AG10803 (cell line): ENCODE data around the gene ITGA11.

Experiments
- DNase-seq: peaks from one replicate; pipeline ENCODE4 v3.0.0; 2010; ENCODE audit warnings: low read depth
- H3K4me3 ChIP-seq: 2 replicates; pipeline ENCODE4 v1.5.1; 2011; ENCODE audit warnings: mild to moderate bottlenecking, low read length, control low read depth
- TF ChIP-seq, protein P1 (sequence below): conservative IDR thresholded peaks from 2 replicates; pipeline ENCODE4 v1.5.1; 2011; ENCODE audit warnings: mild to moderate bottlenecking, low read length, control low read depth, inconsistent platforms

The ITGA11 gene

DNA sequence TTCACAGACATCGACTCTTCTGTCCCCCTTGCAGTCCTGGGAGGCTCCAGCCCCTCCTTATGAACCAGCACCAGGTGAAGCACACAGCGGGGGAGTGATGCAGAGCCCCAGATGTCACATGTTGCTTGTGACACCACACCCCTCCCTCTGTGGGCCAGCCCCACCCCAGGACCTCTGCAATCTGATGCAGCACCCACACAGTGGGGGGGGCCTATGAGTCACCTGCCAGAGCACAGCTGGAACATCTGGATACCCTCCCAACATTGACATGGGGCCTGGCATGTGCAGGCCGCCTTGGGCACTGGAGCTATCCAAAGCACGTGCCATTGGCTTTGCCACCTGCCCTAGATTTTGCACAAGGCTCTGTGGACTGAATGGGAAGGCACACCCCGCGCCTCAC, 83.9 kb downstream of the ITGA11 start:
- no peak overlapping the region for H3K4me3 ChIP-seq
- peak; percentile 52 for DNase-seq
- TF ChIP-seq, protein P1, sequence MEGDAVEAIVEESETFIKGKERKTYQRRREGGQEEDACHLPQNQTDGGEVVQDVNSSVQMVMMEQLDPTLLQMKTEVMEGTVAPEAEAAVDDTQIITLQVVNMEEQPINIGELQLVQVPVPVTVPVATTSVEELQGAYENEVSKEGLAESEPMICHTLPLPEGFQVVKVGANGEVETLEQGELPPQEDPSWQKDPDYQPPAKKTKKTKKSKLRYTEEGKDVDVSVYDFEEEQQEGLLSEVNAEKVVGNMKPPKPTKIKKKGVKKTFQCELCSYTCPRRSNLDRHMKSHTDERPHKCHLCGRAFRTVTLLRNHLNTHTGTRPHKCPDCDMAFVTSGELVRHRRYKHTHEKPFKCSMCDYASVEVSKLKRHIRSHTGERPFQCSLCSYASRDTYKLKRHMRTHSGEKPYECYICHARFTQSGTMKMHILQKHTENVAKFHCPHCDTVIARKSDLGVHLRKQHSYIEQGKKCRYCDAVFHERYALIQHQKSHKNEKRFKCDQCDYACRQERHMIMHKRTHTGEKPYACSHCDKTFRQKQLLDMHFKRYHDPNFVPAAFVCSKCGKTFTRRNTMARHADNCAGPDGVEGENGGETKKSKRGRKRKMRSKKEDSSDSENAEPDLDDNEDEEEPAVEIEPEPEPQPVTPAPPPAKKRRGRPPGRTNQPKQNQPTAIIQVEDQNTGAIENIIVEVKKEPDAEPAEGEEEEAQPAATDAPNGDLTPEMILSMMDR = no peak

DNA sequence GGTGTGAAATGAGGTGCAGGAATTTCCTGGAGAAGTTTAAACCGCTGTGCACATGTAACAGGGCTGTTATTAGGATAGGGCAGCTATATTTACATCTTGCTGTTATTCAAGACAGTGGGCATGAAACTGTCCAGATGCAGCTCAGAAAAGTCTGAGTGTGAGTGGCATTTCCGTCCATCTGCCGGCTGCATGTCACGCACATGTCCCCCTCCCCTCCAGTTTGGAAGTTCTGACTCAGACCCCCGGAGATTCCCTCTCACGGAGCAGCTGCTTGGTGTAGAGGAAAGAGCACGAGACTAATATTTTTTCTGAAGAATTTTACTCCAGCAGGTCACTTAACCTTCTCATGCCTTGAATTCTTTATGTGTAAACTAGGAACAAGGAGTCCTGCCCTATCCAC, 84.6 kb downstream of the ITGA11 start:
- TF ChIP-seq, protein P1 = no peak
- H3K4me3 ChIP-seq = no peak overlapping the region
- DNase-seq = peak; percentile 52

DNA sequence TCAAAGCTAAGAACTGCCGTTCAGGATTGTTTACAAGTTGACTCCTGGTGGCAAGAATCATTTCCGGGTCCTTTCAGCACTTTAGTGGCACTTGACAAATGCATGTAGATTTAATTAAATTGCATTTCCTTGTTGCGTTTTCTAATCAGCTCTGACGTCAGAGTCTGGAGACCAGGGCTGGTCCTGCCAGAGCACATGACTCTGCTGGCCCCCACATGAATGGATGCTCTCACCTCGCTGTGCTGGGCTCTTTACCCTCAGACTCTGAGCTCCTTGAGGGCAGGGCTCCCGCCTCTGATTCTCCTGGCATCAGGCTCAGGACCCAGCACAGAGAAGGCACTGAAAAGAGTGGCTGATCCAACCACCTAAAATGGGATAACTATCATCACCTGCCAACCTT, 85.0 kb downstream of the ITGA11 start:
- no peak overlapping the region for H3K4me3 ChIP-seq
- DNase-seq = no peak
- TF ChIP-seq, protein P1 = no peak

DNA sequence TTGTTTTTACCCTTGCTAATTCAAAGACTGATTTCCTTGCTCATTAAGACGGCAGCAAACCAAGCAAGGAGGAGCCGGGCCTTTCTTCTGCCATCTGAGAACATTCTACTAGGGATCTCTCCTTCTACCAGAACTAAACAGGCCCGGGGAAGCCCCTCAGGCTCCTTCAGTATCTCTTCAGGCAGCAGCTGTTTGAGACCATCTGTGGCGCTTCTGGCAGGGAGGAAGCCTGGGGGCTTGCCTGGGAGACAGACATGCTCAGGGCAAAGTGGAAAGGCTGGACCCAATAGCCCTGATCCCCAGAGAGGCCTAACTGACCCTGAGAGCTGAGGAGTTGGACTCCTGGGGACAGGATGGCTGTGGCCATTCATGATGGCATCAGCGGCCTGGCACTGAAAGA, 86.5 kb downstream of the ITGA11 start:
- TF ChIP-seq, protein P1 = no peak
- no peak for DNase-seq

DNA sequence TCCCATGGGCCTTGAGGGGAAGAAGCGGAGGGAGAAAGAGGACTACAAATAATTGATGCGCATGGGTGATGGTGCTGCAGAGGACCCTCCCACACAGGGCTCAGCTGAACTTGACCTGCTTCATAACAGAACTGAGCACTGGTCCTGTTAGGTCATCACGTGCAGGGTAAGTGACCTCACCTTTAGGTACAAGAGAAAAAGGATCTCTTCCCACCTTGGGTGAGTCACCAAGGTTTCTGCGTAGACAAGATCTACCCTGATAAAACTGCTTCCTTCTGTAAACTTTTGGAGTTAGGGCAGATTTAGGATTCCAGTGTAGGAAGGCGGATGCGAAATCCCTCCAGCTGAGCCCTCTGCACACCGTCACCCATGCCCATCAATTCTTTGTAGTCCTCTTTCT, 87.4 kb downstream of the ITGA11 start:
- no peak overlapping the region for H3K4me3 ChIP-seq
- TF ChIP-seq, protein P1 = no peak
- DNase-seq = no peak

More for the DNA sequence above, 86.5 kb downstream of the ITGA11 start:
- no peak overlapping the region for H3K4me3 ChIP-seq

DNA sequence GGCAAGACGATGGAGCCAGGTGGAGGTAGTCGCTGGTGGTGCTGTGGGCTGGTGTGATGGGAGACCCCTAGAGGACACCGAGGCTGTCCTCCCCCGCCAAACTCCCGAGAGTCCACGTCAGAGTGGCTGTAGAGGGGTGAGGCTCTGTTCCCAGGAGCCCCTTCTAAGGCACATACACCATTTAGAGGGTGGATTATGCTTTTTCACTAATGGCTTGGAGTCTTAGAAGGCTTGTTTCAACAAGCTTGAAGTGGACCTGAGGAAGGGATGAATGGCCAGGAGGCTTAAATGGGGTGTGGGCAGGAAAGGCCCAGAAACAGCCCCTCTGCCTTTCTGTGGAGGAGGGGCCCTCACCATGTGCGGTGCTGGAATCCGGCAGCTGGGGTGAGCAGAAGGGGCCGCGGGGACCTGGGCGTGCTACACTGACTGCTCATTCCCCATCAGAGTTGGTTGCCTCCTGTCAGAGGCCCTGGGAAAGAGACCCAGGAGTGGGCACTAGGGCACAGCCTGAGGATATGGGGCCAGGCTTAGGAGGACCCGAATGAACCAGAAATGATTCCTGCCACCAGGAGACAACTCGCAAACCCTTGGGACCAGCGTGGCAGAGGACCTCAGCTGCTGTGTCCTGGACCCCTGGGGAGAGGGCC, 88.3 kb downstream of the ITGA11 start:
- no peak overlapping the region for H3K4me3 ChIP-seq
- TF ChIP-seq, protein P1 = no peak
- no peak for DNase-seq
